COLO668 (cell line): Measurements from ENCODE around the gene RTL10.
A peak's percentile ranks its signal among the peaks of the same experiment; 100 is the strongest.

Experiments used
- DNase-seq: peaks from one replicate; lab custom pipeline; 2025; ENCODE audit not compliant: unreplicated experiment; lab: John Stamatoyannopoulos, UW

The RTL10 gene

GRCh38 chr22:19811811-19812771 is 42.6 kb downstream of the RTL10 start:
- DNase-seq, result no peak

GRCh38 chr22:19811211-19811621 is 43.5 kb downstream of the RTL10 start:
- DNase-seq, result no peak

GRCh38 chr22:19810381-19811201 is 44.1 kb downstream of the RTL10 start:
- no peak for DNase-seq

- DNase-seq, result no peak
Measured at GRCh38 chr22:19809741-19810140, 44.9 kb downstream of the RTL10 start.

GRCh38 chr22:19808873-19809478 is 45.7 kb downstream of the RTL10 start:
- no peak for DNase-seq

- no peak for DNase-seq
Measured at GRCh38 chr22:19807914-19808872, 46.5 kb downstream of the RTL10 start.

GRCh38 chr22:19807161-19807913 is 47.3 kb downstream of the RTL10 start:
- no peak for DNase-seq

GRCh38 chr22:19806213-19807160 is 48.2 kb downstream of the RTL10 start:
- DNase-seq, result peak; percentile 75

GRCh38 chr22:19805821-19806212 is 48.9 kb downstream of the RTL10 start:
- no peak for DNase-seq
